Stimulated activated CD4-positive, alpha-beta T cell treated with anti-CD3 and anti-CD28 coated beads, Interleukin-1b, Interleukin-23, amount 100 ng/mL, for 48 hours (primary cell): Measurements from ENCODE around the gene KRT71.

Experiments used
- DNase-seq: peaks from one replicate; pipeline ENCODE4 v3.0.0-alpha.2; 2020

KRT71 gene

DNA sequence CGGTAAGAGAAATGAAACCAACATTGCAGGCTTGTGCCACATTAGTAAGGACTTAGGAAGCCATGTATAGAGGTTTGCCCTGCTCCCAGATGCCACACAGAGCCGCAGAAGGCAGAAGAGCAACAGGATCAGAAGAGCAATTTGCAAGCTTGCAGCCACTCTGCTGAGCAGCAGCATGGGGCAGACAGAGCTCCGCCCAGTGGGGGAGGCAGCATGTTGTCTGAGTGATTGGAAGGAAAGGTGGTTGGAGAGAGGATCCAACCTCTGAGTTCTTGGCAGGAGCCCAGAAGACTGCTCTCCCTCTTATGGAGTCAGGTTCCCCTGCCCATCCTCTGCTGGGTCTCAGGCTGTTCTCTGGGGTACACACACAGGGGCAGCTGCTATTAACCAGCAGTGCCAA is 57.6 kb downstream of the KRT71 start:
- DNase-seq, result no peak

- no peak for DNase-seq
Observed at GRCh38 chr12:52494518-52494917, 58.4 kb downstream of the KRT71 start.

GRCh38 chr12:52494100-52494499 is 58.8 kb downstream of the KRT71 start:
- no peak for DNase-seq
